IgD-negative memory B cell (primary cell): ENCODE measurements around the gene MAP7. TPM values are rescaled to one million over a fixed set of nuclear protein-coding genes. Genes with fewer than 3 reads are reported as not detected.

ENCODE experiments used
- polyA plus RNA-seq: library from polyadenylated mRNA; unstranded; fragments of 300-500 nt; fragmentation: Illumina TruSeq; gene quantifications from one replicate; pipeline ENCODE4 v1.2.3, GENCODE V29; 2021

The MAP7 gene
- polyA plus RNA-seq, 1 donor from 2014 or later: 4.0 TPM

Other genes starting within 250 kb of the MAP7 start
- 6.0 TPM for gene MAP3K5, start 242.1 kb upstream of the MAP7 start, polyA plus RNA-seq